HepG2 (cell line): ENCODE measurements around the gene KANSL1L. TPM values are rescaled to one million over a fixed set of nuclear protein-coding genes. Genes with fewer than 3 reads are reported as not detected.

Experiments
- CCDC6 ChIP-seq: sonication (generic); formaldehyde crosslinking; IDR thresholded peaks from 2 replicates; pipeline ENCODE4 v1.8.1; 2022; ENCODE audit warnings: mild to moderate bottlenecking, missing genetic modification reagents, moderate library complexity
- CEBPB ChIP-seq: IDR thresholded peaks from 2 replicates; pipeline ENCODE4 v1.6.1; 2011; ENCODE audit warnings: low read depth, low read length, improper control_type of control experiment, borderline replicate concordance
- FOXO4 ChIP-seq: sonication (generic); formaldehyde crosslinking; conservative IDR thresholded peaks from 2 replicates; pipeline ENCODE4 v1.8.1; 2023; ENCODE audit warnings: missing genetic modification reagents
- HOXA7 ChIP-seq: sonication (generic); formaldehyde crosslinking; IDR thresholded peaks from 2 replicates; pipeline ENCODE4 v1.8.1; 2022; ENCODE audit warnings: mild to moderate bottlenecking, missing genetic modification reagents, moderate library complexity
- HOXA9 ChIP-seq: sonication (generic); formaldehyde crosslinking; IDR thresholded peaks from 2 replicates; pipeline ENCODE4 v1.8.1; 2022; ENCODE audit warnings: missing genetic modification reagents, mild to moderate bottlenecking, moderate library complexity, borderline replicate concordance
- JUN ChIP-seq: sonication (generic); formaldehyde crosslinking; IDR thresholded peaks from 2 replicates; pipeline ENCODE4 v1.4.0; 2020; ENCODE audit warnings: mild to moderate bottlenecking, missing genetic modification reagents
- KIAA2018 ChIP-seq: sonication (generic); formaldehyde crosslinking; IDR thresholded peaks from 2 replicates; pipeline ENCODE4 v1.5.0; 2020; ENCODE audit warnings: mild to moderate bottlenecking, missing genetic modification reagents, borderline replicate concordance
- NR3C1 ChIP-seq: sonication (generic); formaldehyde crosslinking; IDR thresholded peaks from 2 replicates; pipeline ENCODE4 v1.4.0; 2020; ENCODE audit warnings: missing genetic modification reagents
- ZC3H4 ChIP-seq: sonication (generic); formaldehyde crosslinking; IDR thresholded peaks from 2 replicates; pipeline ENCODE4 v1.4.0; 2020; ENCODE audit warnings: missing genetic modification reagents, borderline replicate concordance
- ZKSCAN1 ChIP-seq: fragments of 150-350 bp; IDR thresholded peaks from 2 replicates; pipeline ENCODE4 v1.6.1; 2014; ENCODE audit warnings: low read length
- ZNF652 ChIP-seq: IDR thresholded peaks from 2 replicates; pipeline ENCODE4 v1.6.1; 2016; ENCODE audit warnings: low read depth, borderline replicate concordance
- ZNF709 ChIP-seq: sonication (generic); formaldehyde crosslinking; IDR thresholded peaks from 2 replicates; pipeline ENCODE4 v1.5.0; 2020; ENCODE audit warnings: mild to moderate bottlenecking, missing genetic modification reagents
- ZSCAN20 ChIP-seq: sonication (generic); formaldehyde crosslinking; IDR thresholded peaks from 2 replicates; pipeline ENCODE4 v1.4.0; 2020; ENCODE audit warnings: missing genetic modification reagents, mild to moderate bottlenecking, borderline replicate concordance
- ZSCAN29 ChIP-seq: sonication (generic); formaldehyde crosslinking; conservative IDR thresholded peaks from 2 replicates; pipeline ENCODE4 v1.4.0; 2020; ENCODE audit warnings: mild to moderate bottlenecking, missing genetic modification reagents
- polyA plus RNA-seq, 8 experiments: library from polyadenylated mRNA; depleted of rRNA in 3 of 8; stranded (reverse) in 7 of 8; unstranded in 1 of 8; fragments of >200 nt; fragmentation: Illumina TruSeq in 4 of 8; extraction: Trizol in 4 of 8; gene quantifications; 2 replicates each; pipeline versions ENCODE4 v1.2.1 to v1.2.3, GENCODE V29; 2011 to 2016; ENCODE audit warnings: low read depth in 4 of 8, missing spikeins in 1 of 8, mixed read lengths in 1 of 8; ENCODE audit not compliant: insufficient read depth in 1 of 8
- total RNA-seq, 5 experiments: library from RNA; depleted of rRNA; stranded (reverse); fragments of >200 nt; fragmentation: Illumina TruSeq; extraction: Trizol; gene quantifications; 2 replicates each; pipeline ENCODE4 v1.2.3, GENCODE V29; 2016; ENCODE audit warnings: low read depth in 1 of 5
- TF ChIP-seq, protein P1 (sequence below): sonication (generic); formaldehyde crosslinking; IDR thresholded peaks from 2 replicates; pipeline ENCODE4 v1.5.0; 2020; ENCODE audit warnings: mild to moderate bottlenecking, missing genetic modification reagents, moderate library complexity
- TF ChIP-seq, protein P2 (sequence below): sonication (generic); formaldehyde crosslinking; IDR thresholded peaks from 2 replicates; pipeline ENCODE4 v1.5.0; 2020; ENCODE audit warnings: missing genetic modification reagents, mild to moderate bottlenecking, borderline replicate concordance

Gene KANSL1L
- total and polyA plus RNA-seq, 2 of the 13 experiments (the other 11 are each of a cell fraction or from before 2014, with no cell fraction given), result 5.4 to 10.3 TPM

GRCh38 chr2:210195101-210195852 is 24.1 kb upstream of the KANSL1L start (continued):
- TF ChIP-seq ZSCAN29 (CRISPR knock-in tag), result no peak
- TF ChIP-seq NR3C1 (CRISPR knock-in tag), result no peak
- no peak for TF ChIP-seq ZKSCAN1
- TF ChIP-seq, protein P1, sequence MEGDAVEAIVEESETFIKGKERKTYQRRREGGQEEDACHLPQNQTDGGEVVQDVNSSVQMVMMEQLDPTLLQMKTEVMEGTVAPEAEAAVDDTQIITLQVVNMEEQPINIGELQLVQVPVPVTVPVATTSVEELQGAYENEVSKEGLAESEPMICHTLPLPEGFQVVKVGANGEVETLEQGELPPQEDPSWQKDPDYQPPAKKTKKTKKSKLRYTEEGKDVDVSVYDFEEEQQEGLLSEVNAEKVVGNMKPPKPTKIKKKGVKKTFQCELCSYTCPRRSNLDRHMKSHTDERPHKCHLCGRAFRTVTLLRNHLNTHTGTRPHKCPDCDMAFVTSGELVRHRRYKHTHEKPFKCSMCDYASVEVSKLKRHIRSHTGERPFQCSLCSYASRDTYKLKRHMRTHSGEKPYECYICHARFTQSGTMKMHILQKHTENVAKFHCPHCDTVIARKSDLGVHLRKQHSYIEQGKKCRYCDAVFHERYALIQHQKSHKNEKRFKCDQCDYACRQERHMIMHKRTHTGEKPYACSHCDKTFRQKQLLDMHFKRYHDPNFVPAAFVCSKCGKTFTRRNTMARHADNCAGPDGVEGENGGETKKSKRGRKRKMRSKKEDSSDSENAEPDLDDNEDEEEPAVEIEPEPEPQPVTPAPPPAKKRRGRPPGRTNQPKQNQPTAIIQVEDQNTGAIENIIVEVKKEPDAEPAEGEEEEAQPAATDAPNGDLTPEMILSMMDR, result peak; percentile 77
- no peak for TF ChIP-seq KIAA2018 (CRISPR knock-in tag)
- TF ChIP-seq CEBPB, result peak; percentile 8; the same call in 1 of the 2 replicates
- TF ChIP-seq FOXO4 (CRISPR knock-in tag), result no peak
- no peak for TF ChIP-seq ZNF652 (CRISPR knock-in tag)
- TF ChIP-seq CCDC6 (CRISPR knock-in tag), result no peak
- TF ChIP-seq HOXA7 (CRISPR knock-in tag), result no peak
- TF ChIP-seq ZNF709 (CRISPR knock-in tag), result no peak
- TF ChIP-seq JUN (CRISPR knock-in tag), result no peak
- TF ChIP-seq, protein P2, sequence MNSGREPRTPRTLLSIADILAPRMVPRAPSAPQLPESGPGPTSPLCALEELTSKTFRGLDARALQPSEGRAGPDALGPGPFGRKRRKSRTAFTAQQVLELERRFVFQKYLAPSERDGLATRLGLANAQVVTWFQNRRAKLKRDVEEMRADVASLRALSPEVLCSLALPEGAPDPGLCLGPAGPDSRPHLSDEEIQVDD, result no peak
- no peak for TF ChIP-seq HOXA9
- TF ChIP-seq ZC3H4, result no peak
- TF ChIP-seq ZSCAN20 (CRISPR knock-in tag), result no peak
